ENCODE measurements around the gene KRT84. TPM values are rescaled to one million over a fixed set of nuclear protein-coding genes. Genes with fewer than 3 reads are reported as not detected.

The KRT84 gene
- total RNA-seq, result not detected

GRCh38 chr12:52385226-52385702 lies at the start of gene KRT84:
Gene KRT84 (minus strand): TSS chr12:52385652. CDS start chr12:52385585, 67 bp downstream.
- DNase-seq (ENCODE audit: low read depth in 2 of 3, low spot score in 2 of 3), result no peak

- no peak for DNase-seq (ENCODE audit: low read depth in 2 of 3, low spot score in 2 of 3)
Observed at GRCh38 chr12:52434760-52435530, 49.5 kb upstream of the KRT84 start.

- DNase-seq (ENCODE audit: low read depth in 2 of 3, low spot score in 2 of 3), result no peak
Observed at GRCh38 chr12:52434081-52434733, 48.8 kb upstream of the KRT84 start, which contains the start of gene KRT75. Gene KRT75 (minus strand): TSS chr12:52434371. CDS start chr12:52434304, 67 bp downstream.

- DNase-seq (ENCODE audit: low read depth in 2 of 3, low spot score in 2 of 3), result no peak
Observed at GRCh38 chr12:52433501-52434080, 48.1 kb upstream of the KRT84 start.

- DNase-seq (ENCODE audit: low read depth in 2 of 3, low spot score in 2 of 3), result no peak
Observed at GRCh38 chr12:52432559-52433207, 47.2 kb upstream of the KRT84 start.

- no peak for DNase-seq (ENCODE audit: low read depth in 2 of 3, low spot score in 2 of 3)
Observed at GRCh38 chr12:52428121-52428520, 42.7 kb upstream of the KRT84 start.

- DNase-seq (ENCODE audit: low read depth in 2 of 3, low spot score in 2 of 3), result no peak
Observed at GRCh38 chr12:52427083-52427482, 41.6 kb upstream of the KRT84 start.

- DNase-seq (ENCODE audit: low read depth in 2 of 3, low spot score in 2 of 3), result no peak
Observed at GRCh38 chr12:52426034-52426433, 40.6 kb upstream of the KRT84 start.

GRCh38 chr12:52425466-52425865 lies 40.0 kb upstream of the KRT84 start:
- no peak for DNase-seq (ENCODE audit: low read depth in 2 of 3, low spot score in 2 of 3)

GRCh38 chr12:52423661-52424500 lies 38.4 kb upstream of the KRT84 start:
- DNase-seq (ENCODE audit: low read depth in 2 of 3, low spot score in 2 of 3), result no peak

- DNase-seq (ENCODE audit: low read depth in 2 of 3, low spot score in 2 of 3), result no peak
Observed at GRCh38 chr12:52423035-52423434, 37.6 kb upstream of the KRT84 start.

GRCh38 chr12:52419656-52420055 lies 34.2 kb upstream of the KRT84 start:
- no peak for DNase-seq (ENCODE audit: low read depth in 2 of 3, low spot score in 2 of 3)

- DNase-seq (ENCODE audit: low read depth in 2 of 3, low spot score in 2 of 3), result no peak
Observed at GRCh38 chr12:52418576-52419110, 33.2 kb upstream of the KRT84 start.

GRCh38 chr12:52417740-52418139 lies 32.3 kb upstream of the KRT84 start:
- no peak for DNase-seq (ENCODE audit: low read depth in 2 of 3, low spot score in 2 of 3)

GRCh38 chr12:52416795-52417194 lies 31.3 kb upstream of the KRT84 start:
- DNase-seq (ENCODE audit: low read depth in 2 of 3, low spot score in 2 of 3), result no peak

- DNase-seq (ENCODE audit: low read depth in 2 of 3, low spot score in 2 of 3), result no peak
Observed at GRCh38 chr12:52415870-52416750, 30.7 kb upstream of the KRT84 start.

- no peak for DNase-seq (ENCODE audit: low read depth in 2 of 3, low spot score in 2 of 3)
Observed at GRCh38 chr12:52414936-52415335, 29.5 kb upstream of the KRT84 start.

- DNase-seq (ENCODE audit: low read depth in 2 of 3, low spot score in 2 of 3), result no peak
Observed at GRCh38 chr12:52413782-52414345, 28.4 kb upstream of the KRT84 start.

GRCh38 chr12:52413202-52413601 lies 27.8 kb upstream of the KRT84 start:
- DNase-seq (ENCODE audit: low read depth in 2 of 3, low spot score in 2 of 3), result no peak

Data from hematopoietic multipotent progenitor cell (in vitro differentiated cells).